Esophagus squamous epithelium (tissue), 4 donors: ENCODE data around the gene TPM3.

Experiments
- CTCF ChIP-seq, 6 experiments: fragments of 450-650 bp in 4 of 6; fragments of 200-600 bp in 2 of 6; sonication (generic) in 2 of 6; IDR thresholded peaks; one replicate each; pipeline ENCODE4 v1.5.1; 2016 to 2019; ENCODE audit warnings: antibody characterized with exemption in 6 of 6, mild to moderate bottlenecking in 4 of 6, moderate library complexity in 4 of 6
- POLR2A ChIP-seq, 4 donors: fragments of 450-650 bp; IDR thresholded peaks; one replicate each; pipeline ENCODE4 v1.6.1; 2017; ENCODE audit warnings: antibody characterized with exemption in 4 of 4, mild to moderate bottlenecking in 4 of 4, moderate library complexity in 3 of 4

- no peak for TF ChIP-seq POLR2A (IDR thresholded peaks at IDR 0.05)
- TF ChIP-seq CTCF (IDR thresholded peaks at IDR 0.05) = no peak
These were observed 25.7 kb downstream of the TPM3 start for GRCh38 chr1:154166207-154166606.
